Skeletal muscle cell (primary cell): ENCODE measurements around the gene BBS12.
A peak's percentile ranks its signal among the peaks of the same experiment; 100 is the strongest.

ENCODE experiments used
- DNase-seq: peaks from one replicate; pipeline ENCODE4 v3.0.0-alpha.2; 2010; ENCODE audit warnings: low read depth
- H3K4me3 ChIP-seq: 2 replicates; pipeline ENCODE4 v1.5.1; 2011; ENCODE audit warnings: low read depth, mild to moderate bottlenecking, control low read depth, low read length, moderate library complexity

Gene BBS12

DNA sequence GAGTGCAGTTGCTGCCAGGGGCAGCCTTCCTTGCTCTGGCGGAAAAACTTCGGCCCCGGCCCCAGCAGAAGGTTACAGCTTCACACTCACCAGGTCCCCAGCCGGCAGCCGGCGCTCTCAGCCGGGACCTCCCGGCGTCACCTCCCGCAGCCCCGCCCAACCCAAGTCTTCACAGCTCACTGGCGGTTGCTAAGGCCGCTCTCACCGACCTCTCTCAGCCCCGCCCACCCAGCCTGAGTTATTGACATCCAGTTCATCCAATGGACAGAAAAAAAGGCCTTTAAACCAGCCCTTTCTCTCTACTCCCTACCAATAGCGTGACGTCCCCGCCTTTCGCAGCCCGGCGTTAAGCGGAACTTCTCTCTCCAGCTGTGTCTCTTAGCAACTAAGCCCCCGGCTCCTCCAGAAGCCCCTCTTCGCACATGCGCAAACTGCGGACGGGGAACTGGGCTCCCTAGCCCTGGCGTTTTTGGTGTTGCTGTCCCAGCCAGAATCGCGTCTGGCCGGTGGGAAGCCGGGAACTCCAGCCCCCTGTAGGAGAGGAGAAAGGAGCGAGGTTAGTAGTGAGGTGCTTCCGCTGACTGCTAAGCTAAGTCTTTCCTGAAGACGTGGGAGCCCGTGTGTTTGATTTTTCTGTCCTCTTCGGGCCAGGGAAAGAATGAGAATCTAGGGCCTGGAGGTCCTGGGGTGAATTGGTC is at the start of gene BBS12:
BBS12 (plus strand) TSS at position 376 of the 698 bp plus-strand sequence. CDS start 9,189 bp downstream, outside the sequence.
- H3K4me3 ChIP-seq = peak within 1 kb of the TSS; percentile 85
- peak; percentile 97 for DNase-seq

DNA sequence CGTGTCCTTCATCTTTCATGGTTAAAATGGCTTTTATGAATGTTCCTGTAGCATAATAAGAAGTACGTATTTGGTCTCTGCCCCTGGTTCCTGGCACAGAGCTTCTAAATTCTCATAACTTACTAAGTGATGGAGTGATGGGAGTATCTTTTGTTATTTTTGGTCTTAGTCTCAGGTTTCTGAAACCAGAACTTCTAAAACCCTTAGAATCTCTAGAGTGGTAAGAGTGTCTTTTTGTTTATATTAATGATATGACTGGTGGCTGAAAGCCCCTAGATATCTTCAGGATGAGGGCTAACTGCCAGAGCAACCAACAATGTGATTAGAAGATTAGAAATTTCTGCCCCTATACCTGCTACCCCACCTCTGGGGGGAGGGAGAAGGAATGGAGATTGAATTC is 45.8 kb upstream of the BBS12 start:
- no peak overlapping the region for H3K4me3 ChIP-seq

DNA sequence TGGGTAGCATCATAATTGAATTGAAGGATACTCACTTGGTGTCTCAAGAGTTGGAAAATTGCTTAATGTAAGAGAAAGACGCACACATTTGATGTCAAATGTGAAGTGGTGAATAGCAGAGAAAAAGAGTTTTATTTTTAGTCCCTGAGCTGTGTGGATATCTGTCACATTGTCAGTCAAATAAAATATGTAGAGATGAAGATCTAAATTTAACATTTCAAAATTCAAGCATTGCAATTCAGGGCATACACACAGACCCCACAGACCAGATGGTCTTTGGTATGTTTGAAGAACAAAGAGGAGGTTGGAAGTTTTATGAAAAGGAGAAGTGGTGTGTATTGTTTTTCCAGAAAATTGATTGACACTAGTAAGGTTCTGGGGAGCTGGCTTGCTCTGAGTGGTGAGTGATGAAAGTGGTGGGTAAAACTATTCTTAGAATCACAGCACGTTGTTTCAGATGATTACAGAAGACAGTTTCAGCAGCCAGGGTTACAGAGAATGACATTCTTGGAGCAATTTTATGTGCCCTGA is 44.9 kb upstream of the BBS12 start:
- H3K4me3 ChIP-seq = no peak overlapping the region
- no peak for DNase-seq

More for the DNA sequence above, 45.8 kb upstream of the BBS12 start:
- no peak for DNase-seq

DNA sequence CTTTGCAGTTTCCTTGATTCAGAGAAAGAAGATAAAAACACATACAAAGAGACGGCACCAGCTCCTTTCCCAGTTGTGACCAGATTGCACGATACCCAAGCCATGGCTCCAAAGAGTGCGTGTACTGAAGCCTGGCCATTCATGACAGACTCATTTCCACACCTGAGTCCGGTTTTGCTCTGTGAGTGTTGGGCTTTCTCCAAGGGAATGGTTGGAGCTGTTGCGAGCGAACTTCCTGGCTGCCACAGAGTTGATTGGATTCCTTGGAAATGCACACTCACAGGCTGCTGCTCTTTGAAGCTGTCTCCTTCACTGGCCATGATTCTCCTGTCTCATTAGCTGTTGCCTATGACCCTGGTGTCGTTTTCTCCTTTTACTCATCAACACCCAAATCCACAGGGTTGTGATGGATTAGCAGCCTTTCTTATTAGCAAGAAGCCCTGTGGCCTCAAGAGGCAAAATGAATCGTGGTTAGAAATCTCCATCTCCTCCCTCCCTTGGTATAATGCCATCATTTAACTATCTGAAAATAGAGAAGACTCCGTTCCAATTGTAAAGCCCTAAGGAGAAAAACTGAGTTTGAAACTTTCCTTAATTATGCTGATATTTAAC is 43.9 kb upstream of the BBS12 start:
- H3K4me3 ChIP-seq = no peak overlapping the region
- no peak for DNase-seq

DNA sequence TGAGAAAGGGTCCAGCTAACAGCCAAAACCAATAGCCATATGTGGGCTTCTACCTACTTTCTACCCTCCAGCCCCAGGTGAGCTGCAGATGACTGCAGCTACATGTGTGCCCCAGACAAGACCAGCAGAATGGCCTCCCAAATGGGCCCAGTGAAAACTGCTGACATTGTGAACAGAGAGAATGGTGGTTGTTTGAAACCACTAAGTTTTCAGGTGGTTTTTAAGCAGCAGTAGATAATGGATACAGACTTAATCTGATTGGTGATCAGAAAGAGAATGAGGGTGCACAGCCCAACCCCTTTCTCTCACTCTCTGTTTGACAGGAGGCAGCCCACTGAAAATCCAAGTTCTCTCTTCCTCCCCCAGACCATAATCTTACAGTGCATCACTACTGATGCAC is 42.5 kb upstream of the BBS12 start:
- H3K4me3 ChIP-seq = no peak overlapping the region
- no peak for DNase-seq

DNA sequence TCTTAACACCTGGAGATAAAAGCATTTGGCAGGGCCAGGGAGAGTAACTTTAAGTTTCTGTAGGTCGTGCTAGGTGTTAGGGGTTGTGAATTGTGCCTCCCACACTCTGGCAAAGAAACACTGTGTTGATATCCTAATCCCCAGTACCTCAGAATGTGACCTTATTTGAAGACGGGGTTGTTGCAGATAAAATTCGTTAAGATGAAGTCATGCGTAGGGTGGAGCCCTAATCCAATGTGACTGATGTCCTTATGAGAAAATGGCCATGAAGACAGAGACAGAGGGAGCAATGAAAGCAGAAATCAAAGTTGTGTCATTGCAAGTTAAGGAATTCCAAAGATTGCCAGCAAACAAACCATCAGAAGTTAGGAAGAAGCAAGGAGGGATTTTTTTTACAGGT is 40.5 kb upstream of the BBS12 start:
- H3K4me3 ChIP-seq = no peak overlapping the region
- no peak for DNase-seq

DNA sequence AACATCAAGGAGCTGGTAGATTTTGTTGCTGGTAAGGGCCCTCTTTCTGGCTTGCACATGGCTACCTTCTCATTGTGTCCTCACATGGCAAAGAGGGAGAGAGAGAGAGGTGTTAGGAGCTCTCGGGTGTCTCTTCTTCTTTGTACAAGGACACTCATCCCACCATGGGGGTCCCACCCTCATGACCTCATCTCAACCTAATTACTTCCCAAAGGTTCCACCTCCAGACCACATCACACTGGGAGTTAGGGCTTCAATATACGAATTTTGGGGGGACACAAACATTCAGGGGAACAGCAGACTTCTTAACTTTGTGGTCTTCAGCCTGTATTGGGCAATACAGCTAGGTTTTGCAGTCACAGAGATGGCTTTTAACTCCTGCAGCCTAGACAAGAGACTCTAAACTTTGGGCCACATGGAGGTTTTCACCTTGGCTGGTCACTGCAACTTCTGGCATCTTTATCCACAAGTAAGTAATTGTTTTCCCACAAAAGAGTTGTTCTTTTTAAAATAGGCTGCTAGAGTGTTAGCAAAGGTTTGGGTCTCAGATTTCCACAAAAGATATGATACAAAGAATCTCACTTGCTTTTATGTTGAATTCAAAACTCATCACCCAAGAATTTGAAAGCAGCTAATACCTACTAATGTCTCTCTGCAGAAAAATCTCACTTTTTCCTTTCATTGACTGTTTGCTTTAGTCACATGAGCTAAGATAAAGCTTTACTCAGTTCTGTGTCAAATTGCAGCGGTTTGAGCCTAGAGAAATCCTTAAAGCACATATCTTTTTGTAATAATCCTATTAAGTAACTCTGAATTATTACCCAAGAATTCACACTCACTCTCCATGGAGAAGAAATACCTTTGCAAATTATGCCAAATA is 39.6 kb upstream of the BBS12 start:
- DNase-seq = no peak
- no peak overlapping the region for H3K4me3 ChIP-seq

DNA sequence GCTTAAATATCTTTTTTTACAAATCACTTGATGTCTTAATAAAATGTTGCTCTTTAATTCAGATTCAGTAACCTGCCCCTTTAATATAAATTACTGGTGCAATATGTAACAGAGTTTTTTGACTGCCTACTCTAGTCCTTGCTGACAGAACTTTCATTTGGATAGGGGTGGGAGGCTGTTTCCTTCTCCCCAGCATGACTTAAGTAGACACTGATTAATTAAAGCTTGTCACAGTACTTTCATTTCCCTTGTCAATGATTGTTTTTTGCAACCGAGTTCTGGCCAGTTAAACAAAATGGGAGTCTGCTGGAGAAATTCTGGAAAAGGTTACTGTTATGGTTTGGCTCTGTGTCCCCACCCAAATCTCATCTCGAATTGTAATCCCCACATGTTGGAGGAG is 37.3 kb upstream of the BBS12 start:
- no peak for DNase-seq
- H3K4me3 ChIP-seq = no peak overlapping the region

DNA sequence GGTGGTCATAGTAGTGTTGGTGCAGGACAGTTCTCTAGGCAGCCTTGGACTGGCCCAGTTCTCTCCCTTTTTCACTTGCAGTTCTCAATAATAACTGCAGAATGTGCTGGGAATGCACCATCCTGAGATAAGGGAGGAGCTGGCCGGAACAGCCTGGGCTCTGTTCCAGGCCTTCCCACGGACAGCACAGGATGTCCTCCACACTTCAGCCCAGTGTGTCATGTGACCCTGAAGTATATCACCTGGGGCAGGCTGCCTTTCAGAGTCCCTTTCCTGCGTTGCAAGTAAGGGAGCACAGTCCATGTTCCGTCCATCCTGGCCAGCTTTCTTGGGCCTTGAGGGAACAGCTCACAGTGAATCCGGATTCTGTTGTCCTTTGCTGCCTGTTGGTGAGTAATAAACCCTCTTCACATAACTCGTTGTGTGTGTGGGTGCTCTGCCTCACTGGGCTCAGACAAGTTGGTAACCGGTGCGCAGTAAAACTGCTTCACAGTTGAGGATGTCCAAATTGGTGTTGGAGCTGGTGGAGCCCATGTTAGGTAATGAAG is 32.3 kb upstream of the BBS12 start:
- peak overlapping the region; percentile 10 for H3K4me3 ChIP-seq
- peak; percentile 45 for DNase-seq

DNA sequence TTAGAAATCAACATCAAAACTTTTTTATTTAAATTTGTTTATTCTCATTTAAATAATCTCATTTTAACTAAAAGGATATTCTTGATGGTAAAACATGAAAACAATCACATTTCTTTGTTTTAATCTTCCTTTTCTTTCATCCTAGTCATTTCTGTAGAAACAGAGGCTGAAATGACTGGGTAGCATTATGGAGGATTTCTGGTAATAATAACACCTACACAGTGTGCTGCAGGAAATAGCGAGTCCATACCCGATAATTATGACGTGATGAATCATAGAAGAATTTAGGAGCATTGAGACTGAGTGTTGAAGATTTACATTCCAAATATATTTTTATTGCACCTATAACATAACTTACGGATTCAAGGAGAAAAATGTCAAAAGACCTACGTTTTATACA is 31.4 kb upstream of the BBS12 start:
- DNase-seq = no peak
- H3K4me3 ChIP-seq = no peak overlapping the region

DNA sequence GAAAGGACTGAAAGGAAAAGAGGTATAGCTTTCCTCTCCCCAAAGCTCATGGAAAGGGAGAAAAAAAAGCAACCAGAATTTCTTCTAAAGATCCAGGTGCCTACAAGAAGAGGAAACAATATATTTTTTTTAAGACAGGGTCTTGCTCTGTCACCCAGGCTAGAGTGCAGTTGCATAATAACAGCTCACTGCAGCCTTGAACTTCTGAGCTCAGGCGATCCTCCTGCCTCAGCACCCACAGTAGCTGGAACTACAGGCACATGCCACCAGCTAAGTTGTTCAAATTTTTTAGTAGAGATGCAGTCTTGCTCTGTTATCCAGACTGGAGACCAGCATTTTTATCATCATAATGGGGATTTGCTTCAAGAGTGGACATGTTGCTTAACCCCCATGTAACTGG is 30.5 kb upstream of the BBS12 start:
- DNase-seq = no peak
- H3K4me3 ChIP-seq = no peak overlapping the region

DNA sequence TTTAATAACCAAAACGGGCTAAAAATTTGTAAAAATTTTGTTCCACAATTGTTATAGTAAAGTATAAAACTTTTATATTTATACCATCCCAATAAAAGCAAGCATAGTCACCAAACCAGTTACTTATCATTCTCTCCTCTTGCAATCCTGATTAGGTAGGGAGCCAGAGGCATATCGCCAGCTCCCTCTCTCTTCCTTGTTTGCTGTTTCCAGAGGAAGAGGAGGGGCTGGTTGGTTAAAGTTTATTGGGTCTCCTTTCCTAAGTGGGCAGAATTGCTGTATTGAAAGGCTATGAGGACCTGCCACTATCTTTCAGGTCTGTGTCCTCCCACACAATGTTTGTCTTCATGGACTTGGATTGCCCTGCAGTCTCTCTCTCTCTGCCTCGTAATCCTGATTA is 29.6 kb upstream of the BBS12 start:
- H3K4me3 ChIP-seq = no peak overlapping the region
- DNase-seq = no peak

DNA sequence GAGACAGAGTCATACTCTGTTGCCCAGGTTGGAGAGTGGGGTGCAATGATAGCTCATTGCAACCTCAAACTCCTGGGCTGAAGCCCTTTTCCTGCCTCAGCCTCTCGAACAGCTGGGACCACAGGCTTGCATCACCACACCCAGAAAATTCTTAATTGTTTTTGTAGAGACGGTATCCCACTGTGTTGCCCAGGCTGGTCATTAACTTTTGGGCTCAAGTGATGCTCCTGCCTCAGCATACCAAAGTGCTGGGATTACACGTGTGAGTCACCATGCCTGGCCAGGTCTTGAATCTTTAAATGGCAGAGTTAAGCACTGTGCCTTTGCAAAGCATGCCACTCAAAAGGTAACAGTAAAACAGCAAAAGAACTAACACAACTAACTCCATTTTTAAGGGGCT is 28.6 kb upstream of the BBS12 start:
- no peak overlapping the region for H3K4me3 ChIP-seq
- DNase-seq = no peak

DNA sequence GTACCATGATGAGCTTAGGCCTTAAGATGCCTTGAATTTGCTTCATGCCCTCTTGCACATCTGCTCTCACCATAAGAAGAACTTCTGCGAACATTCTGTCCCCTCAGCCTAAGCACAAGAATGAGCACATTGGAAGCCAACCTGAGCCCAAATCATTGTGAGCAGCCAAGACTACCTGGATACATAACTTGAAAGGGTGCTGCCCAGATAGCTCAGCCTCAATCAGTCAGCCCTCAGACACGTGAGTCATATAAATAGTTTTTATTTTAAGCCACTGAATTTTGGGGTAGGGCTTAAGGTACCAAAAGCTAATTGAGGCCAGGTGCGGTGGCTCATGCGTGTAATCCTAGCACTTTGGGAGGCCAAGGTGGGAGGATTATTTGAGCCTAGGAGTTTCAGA is 27.5 kb upstream of the BBS12 start:
- DNase-seq = no peak
- H3K4me3 ChIP-seq = no peak overlapping the region

DNA sequence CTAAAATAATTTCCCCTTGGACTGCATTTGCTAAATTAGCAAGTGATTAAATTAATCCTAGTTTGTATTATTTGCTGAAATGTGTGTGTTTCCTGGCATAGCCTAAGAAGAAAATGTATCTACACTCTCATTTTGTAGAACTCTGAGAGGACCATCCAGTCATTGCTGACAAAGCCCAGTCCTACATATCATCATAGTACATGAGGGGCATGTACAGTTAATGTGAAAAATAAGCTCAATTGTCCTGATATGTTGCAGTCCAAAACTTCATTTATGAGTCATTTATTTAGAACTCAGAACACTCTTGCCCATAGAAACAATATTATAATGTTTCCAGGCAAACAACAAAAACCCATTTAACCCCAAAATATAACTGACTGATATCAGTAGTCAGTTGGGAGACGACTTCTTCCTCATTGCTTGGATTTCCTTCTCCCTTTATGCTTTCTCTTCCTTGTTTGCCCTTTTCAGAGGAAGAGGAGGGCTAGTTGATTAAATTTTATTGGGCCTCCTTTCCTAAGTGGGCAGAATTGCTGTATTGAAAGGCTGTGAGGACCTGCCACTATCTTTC is 26.9 kb upstream of the BBS12 start:
- no peak overlapping the region for H3K4me3 ChIP-seq
- DNase-seq = no peak

DNA sequence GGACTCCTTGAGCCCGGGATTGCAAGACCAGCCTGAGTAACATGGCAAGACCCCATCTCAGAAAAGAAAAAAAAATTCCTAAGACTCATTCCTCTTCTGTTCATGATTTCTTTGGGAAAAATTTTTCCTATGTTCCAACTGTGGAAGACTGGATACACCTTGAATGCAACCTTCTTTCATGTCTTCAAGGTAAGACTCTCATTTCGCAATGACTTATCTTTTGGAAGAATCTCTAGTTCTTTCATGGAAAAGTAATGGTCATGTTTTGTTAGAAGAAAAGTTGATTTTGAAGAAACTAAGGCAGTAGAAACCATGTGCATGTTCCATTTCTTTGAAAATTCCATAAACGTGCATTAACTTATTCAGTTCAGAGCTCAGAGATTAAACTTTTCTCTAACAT is 26.0 kb upstream of the BBS12 start:
- no peak overlapping the region for H3K4me3 ChIP-seq

DNA sequence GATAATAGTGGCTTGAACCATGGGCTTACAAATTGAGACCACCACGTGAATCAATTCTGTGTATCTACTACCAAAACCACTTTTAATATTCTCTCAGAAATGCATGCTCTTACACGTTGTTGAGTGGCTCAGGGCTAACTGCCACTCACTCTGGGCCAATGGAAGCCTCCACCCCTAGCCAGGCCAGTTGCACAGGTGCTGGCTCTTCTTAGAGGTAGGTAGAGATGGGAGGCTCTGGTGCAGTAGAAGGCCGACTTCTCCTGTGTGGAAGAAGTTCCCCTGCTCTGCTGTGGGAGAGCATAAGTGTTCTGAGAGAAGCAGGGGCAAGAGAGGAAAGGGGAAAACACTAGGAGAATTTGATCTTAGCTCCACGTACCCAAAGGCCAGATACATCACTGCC is 25.0 kb upstream of the BBS12 start:
- no peak overlapping the region for H3K4me3 ChIP-seq
- DNase-seq = no peak

More for the DNA sequence above, 26.0 kb upstream of the BBS12 start:
- DNase-seq = no peak

DNA sequence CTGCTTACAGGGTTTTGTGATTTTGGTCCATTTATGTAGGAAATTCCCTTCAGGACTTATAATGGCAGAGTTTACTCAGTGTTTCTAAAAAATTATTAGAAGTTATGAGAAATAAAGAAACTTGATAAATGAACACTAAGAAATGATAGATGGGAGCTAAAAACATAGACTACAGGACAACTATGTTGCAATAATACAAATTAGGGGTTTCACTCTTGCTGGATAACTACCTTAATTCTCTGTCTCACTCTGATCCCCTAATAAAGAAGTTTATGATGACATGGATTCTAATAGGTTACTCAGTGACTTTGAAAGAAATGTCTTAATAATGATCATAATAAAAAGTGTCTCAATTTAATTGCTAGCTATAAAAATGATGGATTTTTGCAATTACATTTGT is 23.3 kb upstream of the BBS12 start:
- H3K4me3 ChIP-seq = no peak overlapping the region
- DNase-seq = no peak

DNA sequence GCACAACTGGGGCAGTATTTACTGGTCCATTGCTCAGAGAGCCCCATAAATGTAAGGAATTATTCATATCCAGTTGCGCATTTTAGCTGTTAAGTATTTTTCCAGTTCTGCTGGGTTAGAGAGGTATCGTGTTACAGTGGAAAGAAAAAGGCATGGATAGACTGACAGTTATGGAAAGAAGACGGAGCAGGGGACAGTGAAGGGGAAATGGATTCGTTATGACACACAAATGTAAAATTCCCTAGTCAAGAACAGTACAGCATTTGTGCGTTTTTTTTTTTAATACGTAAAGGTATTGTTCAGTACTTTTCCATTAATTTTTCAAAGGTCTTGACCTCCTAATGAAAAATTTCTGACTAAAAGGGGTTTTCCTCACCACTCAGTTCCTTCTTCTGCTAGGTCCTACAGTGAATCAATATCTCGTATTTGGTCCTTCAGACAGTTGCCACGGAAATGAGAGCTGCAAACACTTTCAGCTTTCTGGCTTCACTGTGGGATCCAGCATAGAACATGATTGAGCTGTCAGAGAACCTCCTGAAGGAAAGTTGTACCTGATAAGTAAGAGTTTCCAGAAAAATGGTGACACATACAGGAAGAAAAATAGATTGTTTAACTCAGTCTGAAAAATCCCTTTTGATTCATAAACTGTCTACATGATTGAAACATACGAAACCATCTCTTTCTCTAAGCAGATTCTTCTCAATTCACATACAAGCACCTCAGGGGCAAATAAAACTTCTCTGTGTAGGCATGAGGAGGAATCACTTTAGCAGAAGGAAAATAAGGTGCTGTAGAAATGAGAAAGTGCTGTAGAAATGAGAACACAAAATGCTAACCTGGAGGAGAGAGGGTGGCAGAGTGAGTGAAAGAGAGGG is 21.8 kb upstream of the BBS12 start:
- H3K4me3 ChIP-seq = peak overlapping the region; percentile 12
- no peak for DNase-seq
